Measurements from ENCODE around the gene TMC4.

Gene TMC4

DNA sequence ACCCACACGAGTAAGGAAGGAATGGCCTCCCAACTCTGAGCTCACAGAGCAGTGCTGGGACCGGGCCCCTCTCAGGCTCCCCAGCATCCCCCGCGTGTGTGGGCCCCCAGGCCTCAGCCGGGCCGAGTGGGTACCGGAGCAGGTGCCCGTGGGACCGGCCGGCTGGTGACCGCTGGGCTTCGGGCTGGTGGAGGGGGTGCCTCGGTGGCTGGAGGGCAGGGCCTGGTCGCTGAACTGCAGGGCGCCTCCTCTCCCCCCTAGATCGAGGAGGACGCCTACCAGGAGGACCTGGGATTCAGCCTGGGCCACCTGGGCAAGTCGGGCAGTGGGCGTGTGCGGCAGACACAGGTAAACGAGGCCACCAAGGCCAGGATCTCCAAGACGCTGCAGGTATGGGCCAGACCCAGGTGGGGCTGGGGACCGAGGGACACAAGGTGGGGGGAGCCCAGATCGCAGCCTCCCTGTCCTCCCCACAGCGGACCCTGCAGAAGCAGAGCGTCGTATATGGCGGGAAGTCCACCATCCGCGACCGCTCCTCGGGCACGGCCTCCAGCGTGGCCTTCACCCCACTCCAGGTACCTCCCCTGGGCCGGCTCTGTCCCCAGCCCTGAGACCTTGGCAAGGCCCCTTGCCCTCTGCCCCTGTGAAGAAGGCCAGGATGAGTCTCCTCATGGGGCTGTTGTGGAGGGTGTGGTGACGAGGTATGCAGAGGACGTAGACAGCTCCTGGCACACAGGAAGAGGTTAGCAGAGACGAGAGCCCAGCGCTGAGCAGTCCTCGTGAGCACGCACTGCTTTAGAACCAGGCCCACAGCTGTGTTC lies 44.0 kb downstream of the TMC4 start:
- no peak for ATAC-seq

DNA sequence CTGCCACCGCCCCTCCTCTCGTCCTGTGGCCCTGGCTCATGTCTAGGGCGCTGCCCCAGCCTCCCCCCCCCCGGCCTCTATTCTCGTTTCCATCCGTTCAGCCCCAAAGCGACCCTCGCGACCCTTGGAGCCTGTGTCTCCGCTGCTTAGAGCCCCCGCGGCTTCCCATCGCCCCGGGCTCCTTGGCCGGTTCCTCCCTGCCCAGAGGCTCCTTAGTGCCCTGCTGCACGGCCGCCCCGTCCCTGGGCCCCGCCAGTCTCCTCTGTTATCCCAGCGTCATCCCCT lies 44.6 kb downstream of the TMC4 start:
- no peak for ATAC-seq

GRCh38 chr19:54127688-54128440 lies 45.1 kb downstream of the TMC4 start:
- no peak for ATAC-seq

DNA sequence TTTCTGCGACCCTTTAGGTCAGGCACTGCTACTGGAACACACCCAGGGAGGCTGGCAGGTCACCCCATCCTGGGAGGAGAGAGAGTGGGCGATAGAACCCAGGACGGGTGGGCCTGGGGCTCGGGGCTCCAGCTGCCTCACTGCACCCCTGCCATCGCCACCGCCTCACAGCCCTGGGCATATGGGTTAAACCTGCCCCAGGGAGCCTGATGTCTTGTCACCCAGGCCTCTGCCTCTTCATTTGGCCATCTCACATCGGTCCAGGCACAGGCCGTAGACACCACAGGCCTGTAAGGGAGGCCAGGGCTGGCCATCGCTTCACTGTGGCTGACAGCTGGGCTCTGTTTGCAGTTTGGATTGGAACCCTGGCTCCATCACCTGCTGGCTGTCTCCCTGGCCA lies 47.2 kb downstream of the TMC4 start:
- no peak for ATAC-seq

- ATAC-seq = no peak
Observed at GRCh38 chr19:54124393-54124792, 48.6 kb downstream of the TMC4 start.

GRCh38 chr19:54123682-54124081 lies 49.3 kb downstream of the TMC4 start:
- no peak for ATAC-seq

DNA sequence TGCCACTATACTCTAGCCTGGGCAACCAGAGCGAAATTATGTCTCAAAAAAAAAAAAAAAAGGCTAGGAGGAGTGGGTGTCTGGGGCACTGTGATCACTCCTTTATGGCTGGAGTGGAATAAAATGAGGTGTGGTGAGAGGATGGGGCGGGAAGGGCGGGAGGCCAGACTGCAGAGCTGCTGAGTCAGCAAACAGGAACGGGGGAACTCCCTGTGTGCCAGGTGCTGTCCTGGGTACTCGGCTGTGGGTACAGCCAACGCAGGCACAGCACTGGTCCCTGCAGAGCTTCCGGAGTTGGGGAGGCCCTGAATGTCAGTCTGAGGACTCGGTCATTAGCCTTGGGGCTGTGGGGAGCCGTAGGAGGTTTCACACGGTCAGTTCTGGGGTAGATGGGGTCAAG lies 51.7 kb downstream of the TMC4 start:
- no peak for ATAC-seq

- ATAC-seq = peak; percentile 93 to 94
Observed at GRCh38 chr19:54115109-54116063, 57.6 kb downstream of the TMC4 start, which contains the start of the genes PRPF31 and TFPT. Gene PRPF31 (plus strand): TSS chr19:54115754. CDS start chr19:54118279, 2,525 bp downstream. Gene TFPT (minus strand): TSS chr19:54115657. CDS start chr19:54115269, 388 bp downstream.

- ATAC-seq = peak; percentile 9 to 26
Observed at GRCh38 chr19:54114340-54115108, 58.4 kb downstream of the TMC4 start.
